Suppressor macrophage (primary cell): ENCODE measurements around the gene TRIM28.
"Not testable (repeated sequence)": the region's sequence is repeated elsewhere in the genome, so short reads cannot be mapped to it uniquely, and the experiment has no call there.

Experiments used
- DNase-seq, 4 experiments: peaks; one replicate each; pipeline ENCODE4 v3.0.0-alpha.2; 2020 to 2022

TRIM28 gene

GRCh38 chr19:58519355-58520256 lies 24.3 kb upstream of the TRIM28 start, which contains the start of gene ZBTB45:
TSS of gene ZBTB45 (minus strand) at chr19:58519810. CDS start at chr19:58517673, 2,137 bp downstream.
- peak; percentile 94 to 97 (median 96) for DNase-seq

GRCh38 chr19:58520257-58520599 lies 23.6 kb upstream of the TRIM28 start:
- no peak for DNase-seq

GRCh38 chr19:58521651-58522050 lies 22.2 kb upstream of the TRIM28 start:
- peak; percentile 37 to 64 (median 58) for DNase-seq

GRCh38 chr19:58522709-58523108 lies 21.2 kb upstream of the TRIM28 start:
- no peak for DNase-seq

GRCh38 chr19:58529405-58529804 lies 14.5 kb upstream of the TRIM28 start:
- DNase-seq = no peak

- no peak for DNase-seq
Measured at GRCh38 chr19:58531034-58531840, 12.6 kb upstream of the TRIM28 start.

- DNase-seq = no peak
Measured at GRCh38 chr19:58535857-58536256, 8.0 kb upstream of the TRIM28 start.

- DNase-seq = no peak
Measured at GRCh38 chr19:58536852-58537798, 6.7 kb upstream of the TRIM28 start.

- DNase-seq = peak in 1 of 4 experiments; percentile 27
Measured at GRCh38 chr19:58538257-58539168, 5.4 kb upstream of the TRIM28 start.

GRCh38 chr19:58539169-58539559 lies 4.7 kb upstream of the TRIM28 start:
- DNase-seq = not testable (repeated sequence)

- DNase-seq = not testable (repeated sequence)
Measured at GRCh38 chr19:58542641-58543372, 1.1 kb upstream of the TRIM28 start.

GRCh38 chr19:58544591-58545285 lies 874 bp downstream of the TRIM28 start:
- peak; percentile 74 to 91 (median 85) for DNase-seq

- no peak for DNase-seq
Measured at GRCh38 chr19:58545286-58546018, 1.6 kb downstream of the TRIM28 start.

GRCh38 chr19:58546019-58546530 lies 2.2 kb downstream of the TRIM28 start:
- no peak for DNase-seq

- DNase-seq = no peak
Measured at GRCh38 chr19:58547323-58548312, 3.8 kb downstream of the TRIM28 start.

GRCh38 chr19:58548859-58549663 lies 5.2 kb downstream of the TRIM28 start:
- DNase-seq = no peak
